Stomach smooth muscle (tissue), 2 donors: Measurements from ENCODE around the gene AADACL4.
"Not testable (repeated sequence)": the region's sequence is repeated elsewhere in the genome, so short reads cannot be mapped to it uniquely, and the experiment has no call there.

Experiments used
- H3K27ac ChIP-seq: one replicate; pipeline ENCODE4 v1.7.0; 2013; ENCODE audit warnings: mild to moderate bottlenecking, low read length, inconsistent platforms
- H3K27me3 ChIP-seq, 2 donors: one replicate each; pipeline ENCODE4 v1.7.0; 2013; ENCODE audit warnings: low read length in 2 of 2; ENCODE audit not compliant: insufficient read depth in 2 of 2, control insufficient read depth in 1 of 2
- H3K36me3 ChIP-seq, 2 donors: one replicate each; pipeline ENCODE4 v1.7.0; 2013; ENCODE audit warnings: low read length in 2 of 2; ENCODE audit not compliant: control insufficient read depth in 2 of 2, insufficient read depth in 2 of 2
- H3K4me1 ChIP-seq: one replicate; pipeline ENCODE4 v1.7.0; 2013; ENCODE audit warnings: low read length; ENCODE audit not compliant: control insufficient read depth, insufficient read depth
- H3K4me3 ChIP-seq, 2 donors: one replicate each; pipeline ENCODE4 v1.7.0; 2013; ENCODE audit warnings: low read length in 2 of 2
- H3K9ac ChIP-seq, 2 donors: one replicate each; pipeline ENCODE4 v1.7.0; 2013; ENCODE audit warnings: low read length in 2 of 2, mild to moderate bottlenecking in 1 of 2
- H3K9me3 ChIP-seq, 2 donors: one replicate each; pipeline ENCODE4 v1.7.0; 2013; ENCODE audit warnings: low read length in 2 of 2; ENCODE audit not compliant: control insufficient read depth in 2 of 2
- donor health status: healthy.
- donor health status: Pancreatic carcinoma.

Gene AADACL4

DNA sequence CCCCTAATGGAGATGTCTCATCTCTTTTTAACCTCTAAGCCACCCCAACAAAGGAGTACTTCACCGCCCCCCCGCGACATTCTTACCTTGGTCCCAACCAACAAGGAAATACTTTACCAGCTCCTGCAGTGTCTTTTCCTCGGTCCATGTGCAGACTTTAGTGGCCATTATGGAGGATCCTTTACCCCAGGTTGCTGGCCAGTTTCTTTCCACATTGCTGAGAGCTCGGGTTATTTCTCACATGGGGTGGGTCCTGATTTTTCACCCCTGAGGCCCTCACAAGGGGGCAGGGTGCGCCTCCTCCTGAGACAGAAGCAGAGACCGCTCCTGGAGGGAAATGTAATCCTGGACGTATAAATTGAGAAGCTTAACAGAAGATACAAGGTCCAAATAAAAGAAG lies 69.0 kb downstream of the AADACL4 start:
- Histone ChIP-seq H3K27me3 (peaks cover 0 to 6% of the 10 kb centered on the region in 2 donors), H3K27ac (no peak overlapping the region), H3K4me1 (no peaks in the 10 kb centered on the region), H3K9ac (no peak overlapping the region), H3K4me3 (no peak overlapping the region), H3K36me3 (no peaks in the 10 kb centered on the region), H3K9me3 (no peaks in the 10 kb centered on the region)

DNA sequence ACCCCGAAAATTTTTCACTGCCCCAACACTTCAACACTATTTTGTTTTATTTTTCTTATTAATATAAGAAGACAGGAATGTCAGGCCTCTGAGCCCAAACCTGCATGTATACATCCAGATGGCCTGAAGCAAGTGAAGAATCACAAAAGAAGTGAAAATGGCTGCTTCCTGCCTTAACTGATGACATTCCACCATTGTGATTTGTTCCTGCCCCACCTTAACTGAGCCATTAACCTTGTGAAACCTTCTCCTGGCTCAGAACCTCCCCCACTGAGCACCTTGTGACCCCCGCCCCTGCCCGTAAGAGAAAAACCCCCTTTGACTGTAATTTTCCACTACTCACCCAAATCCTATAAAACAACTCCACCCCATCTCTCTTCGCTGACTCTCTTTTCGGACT lies 69.8 kb downstream of the AADACL4 start:
- not testable (repeated sequence) for H3K4me3 ChIP-seq, H3K9ac ChIP-seq, H3K36me3 ChIP-seq, H3K9me3 ChIP-seq, H3K4me1 ChIP-seq, H3K27ac ChIP-seq, H3K27me3 ChIP-seq

DNA sequence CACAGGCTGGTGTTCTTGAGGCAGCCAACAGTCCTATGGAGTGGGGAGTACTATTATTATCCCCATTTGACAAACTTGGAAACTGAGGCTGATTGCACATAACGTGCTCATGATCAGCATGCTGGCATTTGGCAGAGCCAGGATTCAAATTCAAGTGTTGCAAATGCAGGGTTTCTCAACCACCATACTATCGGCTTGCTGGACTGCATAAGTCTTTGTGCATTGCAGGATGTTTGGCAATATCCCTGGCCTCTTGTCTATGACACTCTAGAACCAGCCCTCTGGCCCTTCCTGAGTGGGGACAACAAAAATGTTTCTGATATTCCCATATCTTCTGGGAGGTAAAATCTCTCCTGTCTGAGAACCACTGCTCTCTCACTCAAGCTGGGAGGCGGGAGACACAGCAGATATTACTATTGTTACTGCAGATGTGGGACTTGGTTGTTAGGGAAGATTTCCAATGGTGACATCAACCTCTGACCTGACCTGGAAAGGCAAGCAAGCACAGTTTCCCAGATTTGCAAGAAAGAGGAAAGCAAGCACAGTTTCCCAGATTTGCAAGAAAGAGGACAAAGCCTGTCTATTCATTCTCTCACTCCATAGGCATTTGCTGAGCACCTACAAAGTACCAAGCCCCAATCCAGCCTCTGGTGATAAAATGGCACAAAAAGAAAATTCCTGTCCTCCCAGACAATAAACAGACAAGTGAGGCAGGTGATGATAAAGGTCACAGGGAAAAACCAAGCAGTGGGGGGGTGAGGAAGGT lies 71.0 kb downstream of the AADACL4 start:
- Histone ChIP-seq H3K4me1 (no peaks in the 10 kb centered on the region), H3K27me3 (peaks cover 0 to 6% of the 10 kb centered on the region in 2 donors), H3K4me3 (no peak overlapping the region), H3K27ac (no peak overlapping the region), H3K36me3 (no peaks in the 10 kb centered on the region), H3K9ac (no peak overlapping the region), H3K9me3 (no peaks in the 10 kb centered on the region)

DNA sequence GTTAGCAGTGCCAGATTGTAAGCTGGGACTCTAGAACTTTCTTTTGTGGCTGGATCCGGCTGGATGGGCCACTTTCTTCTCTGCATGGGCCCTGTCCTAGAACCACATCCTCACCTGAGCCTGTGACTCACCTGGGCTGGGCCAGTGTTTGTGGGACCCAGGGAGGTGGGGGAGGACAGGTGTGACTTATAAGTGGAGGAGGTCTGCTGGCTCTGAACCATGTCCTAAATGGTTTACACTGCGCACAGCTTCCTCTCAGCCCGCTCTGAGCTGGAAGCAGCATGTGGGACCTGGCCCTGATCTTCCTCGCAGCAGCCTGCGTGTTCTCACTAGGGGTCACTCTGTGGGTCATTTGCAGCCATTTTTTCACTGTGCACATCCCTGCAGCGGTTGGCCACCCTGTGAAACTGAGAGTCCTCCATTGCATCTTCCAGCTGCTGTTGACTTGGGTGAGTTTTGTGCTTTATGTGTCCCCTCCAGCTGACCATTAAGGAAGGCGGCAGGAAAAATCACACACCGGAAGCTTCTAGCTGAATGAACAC lies 72.1 kb downstream of the AADACL4 start, which contains the start of gene AADACL3:
Gene AADACL3 (plus strand): TSS at position 215 of the 542 bp plus-strand sequence. CDS start 67 bp downstream, at position 282.
- H3K27me3 ChIP-seq = peaks cover 0 to 6% of the 10 kb centered on the region in 2 donors
- H3K9me3 ChIP-seq = no peaks in the 10 kb centered on the region
- no peaks in the 10 kb centered on the region for H3K36me3 ChIP-seq
- no peak within 1 kb of the TSS for H3K27ac ChIP-seq
- no peaks in the 10 kb centered on the region for H3K4me1 ChIP-seq
- no peak within 1 kb of the TSS for H3K4me3 ChIP-seq
- no peak within 1 kb of the TSS for H3K9ac ChIP-seq
